Measurements from ENCODE around the gene PRKAR1B.

Gene PRKAR1B

DNA sequence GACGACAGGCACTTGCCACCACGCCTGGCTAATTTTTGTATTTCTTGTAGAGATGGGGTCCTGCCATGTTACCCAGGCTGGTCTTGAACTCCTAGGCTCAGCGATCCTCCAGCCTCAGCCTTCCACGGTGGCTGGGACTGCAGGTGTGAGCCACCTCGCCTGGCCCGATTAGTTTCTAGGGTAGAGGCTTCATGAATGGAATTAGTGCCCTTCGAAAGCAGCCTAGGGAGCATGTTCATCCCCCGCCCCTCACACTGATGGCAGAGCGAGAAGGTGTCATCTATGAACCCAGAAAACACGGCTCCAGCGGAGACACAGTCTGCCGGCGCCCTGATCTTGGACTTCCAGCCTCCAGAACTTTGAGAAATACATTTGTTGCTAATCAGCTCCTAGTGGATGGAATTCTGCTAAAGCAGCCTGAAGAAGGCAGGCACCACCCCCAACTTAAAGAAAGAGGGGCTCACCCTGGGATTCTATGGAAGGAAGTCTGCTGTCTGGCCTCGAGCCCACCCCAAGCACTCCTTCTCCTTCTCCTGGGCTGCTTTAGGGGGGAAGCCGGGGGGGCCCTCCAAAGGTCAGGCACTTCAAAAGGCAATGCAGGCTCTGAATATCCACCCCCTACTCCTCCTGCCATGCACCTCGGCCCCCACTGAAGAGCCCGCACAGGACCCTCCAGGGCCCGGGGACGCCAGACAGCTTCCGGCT, 217.5 kb downstream of the PRKAR1B start:
- DNase-seq (ENCODE audit: low read depth) = no peak

GRCh38 chr7:508461-509170, 218.5 kb downstream of the PRKAR1B start:
- DNase-seq (ENCODE audit: low read depth) = no peak

GRCh38 chr7:507623-508300, 219.3 kb downstream of the PRKAR1B start:
- no peak for DNase-seq (ENCODE audit: low read depth)

- DNase-seq (ENCODE audit: low read depth) = no peak
These were observed 220.0 kb downstream of the PRKAR1B start for GRCh38 chr7:506921-507622.

DNA sequence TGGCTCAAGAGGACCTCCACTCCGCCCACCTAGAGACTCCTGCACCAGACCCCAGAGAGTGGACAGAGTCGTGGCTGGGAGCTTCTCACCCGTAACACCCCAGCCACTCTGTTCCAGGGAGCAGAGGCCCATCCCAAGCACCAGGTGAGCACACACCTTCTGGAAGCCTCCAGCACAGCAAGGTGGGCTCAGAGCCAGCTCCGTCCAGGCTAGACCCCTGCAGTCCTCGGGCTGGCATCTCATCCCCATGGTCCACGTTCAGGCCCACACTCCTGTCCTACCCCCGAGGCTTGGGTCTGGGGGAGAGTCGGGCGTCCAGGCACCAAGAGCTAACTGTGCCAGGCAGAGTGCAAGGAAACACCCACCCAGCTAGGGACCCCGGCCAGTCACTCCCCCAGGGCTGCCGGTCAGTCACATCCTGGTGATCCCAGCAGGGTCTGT, 220.7 kb downstream of the PRKAR1B start:
- DNase-seq (ENCODE audit: low read depth) = no peak

DNA sequence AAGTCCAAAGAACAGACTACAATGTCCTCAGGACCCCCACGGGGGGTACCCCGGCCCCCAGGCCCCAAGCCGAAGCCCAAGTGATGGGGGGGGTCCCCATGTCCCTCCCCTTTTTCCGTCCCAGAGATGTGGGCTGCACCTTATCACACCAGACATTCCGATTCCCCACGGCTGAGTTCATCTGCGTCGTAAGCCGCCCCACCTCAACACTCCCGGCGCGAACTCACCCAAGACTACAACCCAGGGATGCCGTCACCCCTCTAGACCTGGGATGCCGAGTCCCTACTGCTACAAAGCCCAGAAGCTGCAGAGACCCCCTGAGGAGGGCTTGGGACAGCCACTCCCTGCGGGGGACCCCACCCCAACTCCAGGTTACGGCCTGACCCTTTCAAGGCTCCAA, 221.9 kb downstream of the PRKAR1B start:
- no peak for DNase-seq (ENCODE audit: low read depth)

- DNase-seq (ENCODE audit: low read depth) = no peak
These were observed 222.6 kb downstream of the PRKAR1B start for GRCh38 chr7:504221-505111.

GRCh38 chr7:503575-504111, 223.4 kb downstream of the PRKAR1B start:
- DNase-seq (ENCODE audit: low read depth) = no peak

DNA sequence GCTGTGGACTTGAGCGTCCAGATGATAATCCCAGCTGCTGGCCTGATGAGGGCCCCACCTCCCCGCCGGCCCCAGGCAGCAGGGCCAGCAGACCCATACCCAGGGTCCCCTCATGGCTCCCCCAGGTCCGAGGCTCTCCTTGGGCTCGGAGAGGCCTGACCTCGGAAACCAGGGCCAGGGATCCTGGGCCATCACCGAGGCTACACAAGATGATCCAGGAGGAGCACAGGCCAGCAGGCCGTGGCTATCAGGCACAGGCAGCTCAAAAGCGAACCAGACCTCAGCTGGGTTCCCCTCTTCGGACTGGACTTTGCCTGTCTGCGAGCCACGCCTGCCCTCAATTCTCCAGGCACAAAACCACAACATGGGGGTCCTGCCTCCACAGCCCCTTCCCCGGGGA, 224.8 kb downstream of the PRKAR1B start:
- no peak for DNase-seq (ENCODE audit: low read depth)

DNA sequence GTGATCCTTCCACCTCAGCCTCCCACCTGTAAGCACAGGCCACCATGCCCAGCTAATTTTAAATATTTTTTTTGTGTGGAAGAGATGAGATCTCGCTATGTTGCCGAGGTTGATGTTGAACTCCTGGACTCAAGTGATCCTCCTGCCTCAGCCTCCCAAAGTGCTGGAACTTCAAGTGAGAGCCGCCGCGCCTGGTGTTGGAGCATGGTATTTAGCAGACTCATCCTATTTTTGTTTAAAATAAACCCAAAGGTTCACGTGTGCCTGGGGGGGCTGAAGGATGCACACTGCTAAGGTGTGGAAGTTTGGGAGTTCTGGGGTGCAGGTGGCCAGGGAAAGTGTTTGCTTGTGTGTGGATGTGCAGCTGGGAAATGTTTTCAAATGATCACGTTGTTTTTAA, 225.6 kb downstream of the PRKAR1B start:
- DNase-seq (ENCODE audit: low read depth) = no peak

DNA sequence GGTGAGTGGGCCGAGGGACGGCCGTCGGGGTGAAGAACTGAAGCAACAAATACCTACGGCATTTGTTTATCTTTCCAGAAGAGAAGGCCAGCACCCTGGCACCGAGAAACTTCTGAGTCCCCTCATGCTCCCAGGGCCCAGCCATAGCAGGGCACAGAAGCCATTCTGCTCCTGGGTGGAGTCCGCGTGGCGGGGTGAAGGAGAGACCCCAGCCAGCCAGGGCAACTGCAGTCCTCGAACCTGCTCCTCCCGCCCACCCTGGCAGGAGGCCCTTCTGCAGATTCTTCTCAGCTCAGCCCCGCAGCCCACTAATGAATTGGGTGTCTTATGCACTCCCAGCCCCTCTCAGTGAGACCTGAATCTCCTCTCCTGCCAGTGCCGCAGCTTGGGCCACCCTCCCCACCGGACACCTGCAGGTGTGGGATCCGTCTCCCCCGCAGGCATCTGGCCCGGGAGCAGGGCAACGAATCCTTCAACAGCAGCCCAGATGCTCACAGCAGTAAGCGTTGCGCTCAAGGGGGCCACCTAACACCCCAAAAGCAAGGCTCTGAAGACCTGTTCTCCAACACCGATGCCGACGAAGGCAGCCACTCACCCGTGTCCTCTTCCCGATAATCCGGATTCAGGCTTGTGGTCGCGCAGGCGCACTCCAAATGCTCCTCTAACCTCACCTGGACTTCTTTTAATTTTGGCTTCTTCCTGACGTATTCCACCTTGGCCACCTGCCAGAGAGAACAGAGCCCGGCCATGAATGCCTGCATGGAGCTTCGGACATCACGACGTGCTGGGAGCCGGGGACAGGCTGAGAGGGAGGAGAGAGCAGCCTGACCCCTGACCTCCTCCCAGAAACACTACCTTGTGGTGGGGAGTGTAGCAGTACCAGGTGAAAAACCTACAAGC, 226.3 kb downstream of the PRKAR1B start:
- no peak for DNase-seq (ENCODE audit: low read depth)

DNA sequence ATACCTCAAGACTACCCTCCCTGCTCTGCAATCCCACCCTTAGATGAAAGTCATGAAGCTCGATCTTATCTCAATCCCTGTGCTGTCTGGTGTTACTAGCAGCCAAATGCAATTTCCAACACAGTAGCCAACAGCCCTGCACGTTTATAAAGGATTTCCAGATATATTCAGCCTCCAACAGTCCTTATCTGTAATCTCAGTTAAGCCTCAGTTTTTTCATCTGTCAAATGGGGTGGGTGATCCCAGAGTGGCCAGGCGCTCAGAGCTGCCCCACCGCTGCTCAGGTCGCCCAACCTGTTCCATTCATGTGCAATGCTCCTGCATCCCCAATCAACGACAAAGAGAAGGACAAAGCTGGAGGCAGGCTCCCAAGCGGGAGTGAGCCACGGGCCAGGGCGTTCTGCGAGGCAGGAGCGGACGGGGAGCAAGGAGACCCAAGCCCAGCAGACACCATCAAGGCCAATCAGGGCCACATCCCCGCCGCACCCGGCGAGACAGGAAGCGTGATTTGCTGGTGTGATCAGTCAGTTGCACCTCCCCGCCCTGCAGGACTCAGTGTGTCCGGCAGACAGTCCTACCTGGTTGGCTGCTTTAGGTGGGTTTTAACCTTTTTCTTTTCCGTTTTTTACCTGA, 227.1 kb downstream of the PRKAR1B start:
- no peak for DNase-seq (ENCODE audit: low read depth)

All from GM04503 (cell line).